Lower lobe of right lung (tissue), 2 donors: ENCODE measurements around the gene LILRB3. TPM values are rescaled to one million over a fixed set of nuclear protein-coding genes. Genes with fewer than 3 reads are reported as not detected.
"Not testable (repeated sequence)": the region's sequence is repeated elsewhere in the genome, so short reads cannot be mapped to it uniquely, and the experiment has no call there.

Experiments used
- ATAC-seq, 2 donors: fragments of 200-7000 bp; cut with Tn5 transposase; one replicate each; pipeline ENCODE4 v1.9.1; 2020 to 2022; ENCODE audit warnings: mild to moderate bottlenecking in 2 of 2, moderate library complexity in 2 of 2
- DNase-seq: peaks from one replicate; pipeline ENCODE4 v3.0.0-alpha.2; 2020
- H3K27ac ChIP-seq: fragments of 200-600 bp; one replicate; pipeline ENCODE4 v1.8.0; 2022
- H3K27me3 ChIP-seq: fragments of 200-600 bp; one replicate; pipeline ENCODE4 v1.8.0; 2022; ENCODE audit warnings: low read depth
- H3K36me3 ChIP-seq: fragments of 200-600 bp; one replicate; pipeline ENCODE4 v1.8.0; 2022; ENCODE audit warnings: mild to moderate bottlenecking
- H3K4me1 ChIP-seq: fragments of 200-600 bp; one replicate; pipeline ENCODE4 v1.8.0; 2022
- H3K4me3 ChIP-seq: fragments of 200-600 bp; one replicate; pipeline ENCODE4 v1.8.0; 2022; ENCODE audit warnings: mild to moderate bottlenecking
- H3K9me3 ChIP-seq: fragments of 200-600 bp; one replicate; pipeline ENCODE4 v1.8.0; 2022
- intact Hi-C: fragments of 100-400 bp; cut with DNase I; formaldehyde crosslinking; loops from one replicate; pipeline ENCODE4 v1.11.0; 2022
- total RNA-seq: library from RNA; stranded (reverse); fragmentation: NEBNext Ultra II Directional; extraction: Animal tissue kit (Norgen Biotek cat#: 25700); gene quantifications from one replicate; pipeline ENCODE4 v1.2.1, GENCODE V29; 2021
- TF ChIP-seq, protein P1 (sequence below): fragments of 200-600 bp; IDR thresholded peaks from one replicate; pipeline ENCODE4 v1.8.0; 2022; ENCODE audit warnings: antibody characterized with exemption, mild to moderate bottlenecking
- donor health status: DM: no; HTN: yes; CAD: no; lungs with severe emphysema.

Gene LILRB3
- total RNA-seq, 1 donor from 2014 or later = 85.6 TPM

- ATAC-seq (no peak), DNase-seq (no peak)
- Histone ChIP-seq H3K27me3 (no peaks in the 10 kb centered on the region), H3K36me3 (no peaks in the 10 kb centered on the region), H3K4me3 (no peak overlapping the region), H3K27ac (no peak overlapping the region), H3K9me3 (no peaks in the 10 kb centered on the region), H3K4me1 (peaks cover 7% of the 10 kb centered on the region)
- TF ChIP-seq, protein P1, sequence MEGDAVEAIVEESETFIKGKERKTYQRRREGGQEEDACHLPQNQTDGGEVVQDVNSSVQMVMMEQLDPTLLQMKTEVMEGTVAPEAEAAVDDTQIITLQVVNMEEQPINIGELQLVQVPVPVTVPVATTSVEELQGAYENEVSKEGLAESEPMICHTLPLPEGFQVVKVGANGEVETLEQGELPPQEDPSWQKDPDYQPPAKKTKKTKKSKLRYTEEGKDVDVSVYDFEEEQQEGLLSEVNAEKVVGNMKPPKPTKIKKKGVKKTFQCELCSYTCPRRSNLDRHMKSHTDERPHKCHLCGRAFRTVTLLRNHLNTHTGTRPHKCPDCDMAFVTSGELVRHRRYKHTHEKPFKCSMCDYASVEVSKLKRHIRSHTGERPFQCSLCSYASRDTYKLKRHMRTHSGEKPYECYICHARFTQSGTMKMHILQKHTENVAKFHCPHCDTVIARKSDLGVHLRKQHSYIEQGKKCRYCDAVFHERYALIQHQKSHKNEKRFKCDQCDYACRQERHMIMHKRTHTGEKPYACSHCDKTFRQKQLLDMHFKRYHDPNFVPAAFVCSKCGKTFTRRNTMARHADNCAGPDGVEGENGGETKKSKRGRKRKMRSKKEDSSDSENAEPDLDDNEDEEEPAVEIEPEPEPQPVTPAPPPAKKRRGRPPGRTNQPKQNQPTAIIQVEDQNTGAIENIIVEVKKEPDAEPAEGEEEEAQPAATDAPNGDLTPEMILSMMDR = no peak
- intact Hi-C loops = no loop called here
These were observed 23.1 kb upstream of the LILRB3 start for GRCh38 chr19:54245936-54246335.

- H3K36me3 ChIP-seq, H3K27ac ChIP-seq, intact Hi-C loops, DNase-seq, H3K9me3 ChIP-seq, ATAC-seq, H3K4me3 ChIP-seq, H3K4me1 ChIP-seq, H3K27me3 ChIP-seq: not testable (repeated sequence)
These were observed 21.0 kb upstream of the LILRB3 start for GRCh38 chr19:54243809-54244208.

DNA sequence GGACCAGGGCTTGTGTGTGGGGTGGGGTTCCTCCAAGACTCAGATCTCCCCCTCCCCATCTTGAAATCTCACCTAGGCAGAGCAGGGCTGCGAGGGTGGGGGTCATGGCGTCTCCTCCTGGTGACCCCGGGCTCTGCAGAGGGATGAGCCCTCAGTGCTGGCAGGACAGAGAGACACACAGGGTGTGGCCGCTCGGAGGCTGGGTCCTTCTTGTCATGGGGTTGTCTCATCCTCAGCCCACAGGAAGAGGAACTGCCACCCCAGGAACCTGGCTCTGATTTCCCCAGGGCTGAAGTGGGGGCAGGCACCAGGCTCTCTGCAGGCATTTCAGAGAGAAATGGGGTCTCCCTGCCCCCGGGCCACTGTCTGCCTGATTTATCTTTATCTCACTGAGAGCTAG is 19.8 kb upstream of the LILRB3 start, which contains the start of gene LILRA6:
LILRA6 (minus strand) TSS at position 145 of the 400 bp plus-strand sequence.
- H3K4me1 ChIP-seq, H3K4me3 ChIP-seq, H3K27me3 ChIP-seq, H3K27ac ChIP-seq, intact Hi-C loops, H3K9me3 ChIP-seq, H3K36me3 ChIP-seq: not testable (repeated sequence)
- DNase-seq (peak; percentile 74), ATAC-seq (peak; percentile 81 to 82)

- H3K9me3 ChIP-seq, H3K36me3 ChIP-seq, intact Hi-C loops, H3K4me3 ChIP-seq, DNase-seq, ATAC-seq, H3K27ac ChIP-seq, H3K27me3 ChIP-seq, H3K4me1 ChIP-seq: not testable (repeated sequence)
These were observed 19.4 kb upstream of the LILRB3 start for GRCh38 chr19:54242234-54242633.

- H3K27ac ChIP-seq, DNase-seq, H3K27me3 ChIP-seq, H3K9me3 ChIP-seq, H3K4me3 ChIP-seq, H3K36me3 ChIP-seq, ATAC-seq, H3K4me1 ChIP-seq, intact Hi-C loops: not testable (repeated sequence)
These were observed 17.8 kb upstream of the LILRB3 start for GRCh38 chr19:54240372-54241336.

- intact Hi-C loops, H3K27ac ChIP-seq, H3K4me1 ChIP-seq, H3K9me3 ChIP-seq, H3K27me3 ChIP-seq, DNase-seq, H3K4me3 ChIP-seq, H3K36me3 ChIP-seq: not testable (repeated sequence)
- ATAC-seq = peak; percentile 44 to 62
These were observed 16.9 kb upstream of the LILRB3 start for GRCh38 chr19:54239491-54240371.

DNA sequence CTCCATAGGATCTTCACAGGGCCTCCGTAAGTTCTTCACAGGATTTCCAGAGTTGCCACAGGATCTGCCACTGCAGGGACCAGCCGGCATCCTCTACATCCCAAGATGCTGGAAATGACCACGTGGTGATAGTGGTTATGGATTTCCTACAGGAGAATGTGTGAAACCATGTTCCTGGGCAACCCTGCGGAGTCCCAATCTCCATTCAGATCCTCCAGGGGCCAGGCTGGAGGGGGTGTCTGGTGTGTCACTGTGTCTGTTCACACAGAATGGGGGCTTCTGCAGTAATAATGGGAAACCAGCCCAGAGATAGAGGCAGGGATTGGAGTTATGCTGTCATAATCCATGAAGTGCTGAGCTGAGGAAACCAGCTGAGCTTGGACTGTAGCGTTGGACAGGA is 11.1 kb upstream of the LILRB3 start:
- intact Hi-C loops = loop anchor here (5.0 kb wide), 1 partner anchor 67 kb away; no protein-coding TSS in a partner anchor
- Histone ChIP-seq H3K4me3 (no peak overlapping the region), H3K27me3 (no peaks in the 10 kb centered on the region), H3K27ac (no peak overlapping the region), H3K36me3 (no peaks in the 10 kb centered on the region), H3K4me1 (no peaks in the 10 kb centered on the region), H3K9me3 (no peaks in the 10 kb centered on the region)
- TF ChIP-seq, protein P1 = no peak
- ATAC-seq (no peak), DNase-seq (no peak)
